Measurements from ENCODE around the gene NEMF. TPM values are rescaled to one million over a fixed set of nuclear protein-coding genes. Genes with fewer than 3 reads are reported as not detected.
A peak's percentile ranks its signal among the peaks of the same experiment; 100 is the strongest.
"Not testable (repeated sequence)": the region's sequence is repeated elsewhere in the genome, so short reads cannot be mapped to it uniquely, and the experiment has no call there.

The NEMF gene
- polyA plus RNA-seq, 1 donor from 2014 or later, result 55.9 TPM

- not testable (repeated sequence) for H3K4me3 Mint-ChIP-seq, H3K9me3 Mint-ChIP-seq, H3K4me1 Mint-ChIP-seq, H3K27me3 Mint-ChIP-seq, H3K27ac Mint-ChIP-seq
- H3K36me3 Mint-ChIP-seq, result peaks cover 25% of the 10 kb centered on the region
Observed at GRCh38 chr14:49816118-49816517, 36.5 kb downstream of the NEMF start.

GRCh38 chr14:49808780-49809179 lies 43.8 kb downstream of the NEMF start:
- Mint-ChIP-seq H3K9me3 (peaks cover 0 to 1% (median 0%) of the 10 kb centered on the region in 3 donors), H3K4me1 (no peaks in the 10 kb centered on the region), H3K4me3 (no peak overlapping the region), H3K27ac (peak overlapping the region in 1 of 3 donors; percentile 59), H3K27me3 (no peaks in the 10 kb centered on the region), H3K36me3 (peaks cover 16% of the 10 kb centered on the region)

GRCh38 chr14:49796025-49796424 lies 56.6 kb downstream of the NEMF start:
- H3K4me3 Mint-ChIP-seq, result no peak overlapping the region
- H3K9me3 Mint-ChIP-seq, result no peaks in the 10 kb centered on the region
- peaks cover 8% of the 10 kb centered on the region for H3K36me3 Mint-ChIP-seq
- no peak overlapping the region for H3K27ac Mint-ChIP-seq
- no peaks in the 10 kb centered on the region for H3K27me3 Mint-ChIP-seq
- H3K4me1 Mint-ChIP-seq, result no peaks in the 10 kb centered on the region

- no peaks in the 10 kb centered on the region for H3K9me3 Mint-ChIP-seq
- peak overlapping the region in 1 of 3 donors; percentile 71 for H3K27ac Mint-ChIP-seq
- peaks cover 9% of the 10 kb centered on the region for H3K36me3 Mint-ChIP-seq
- H3K4me3 Mint-ChIP-seq, result no peak overlapping the region
- no peaks in the 10 kb centered on the region for H3K4me1 Mint-ChIP-seq
- no peaks in the 10 kb centered on the region for H3K27me3 Mint-ChIP-seq
Observed at GRCh38 chr14:49792618-49793017, 60.0 kb downstream of the NEMF start.

DNA sequence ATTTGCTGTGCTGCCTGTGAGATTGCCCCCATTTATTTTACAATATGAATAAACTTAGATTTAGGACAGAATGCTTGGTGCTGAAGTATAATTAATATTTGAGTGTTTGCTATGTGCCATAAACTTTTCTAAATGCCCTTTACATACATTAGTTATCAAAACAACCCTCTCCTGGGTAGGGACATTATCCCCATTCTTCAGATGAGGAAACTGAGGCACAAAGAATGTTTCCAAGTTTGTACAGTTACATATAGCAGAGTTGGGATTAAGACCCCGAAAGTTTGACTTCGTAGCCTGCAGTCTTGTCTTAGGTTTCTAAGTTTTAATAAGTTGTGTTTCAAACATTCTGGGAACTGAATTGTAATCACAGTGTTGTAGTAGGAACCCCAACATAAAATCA lies 66.3 kb downstream of the NEMF start:
- Mint-ChIP-seq H3K4me1 (no peaks in the 10 kb centered on the region), H3K27ac (peak overlapping the region in 1 of 3 donors; percentile 31), H3K36me3 (peaks cover 7% of the 10 kb centered on the region), H3K27me3 (no peaks in the 10 kb centered on the region), H3K9me3 (no peaks in the 10 kb centered on the region), H3K4me3 (no peak overlapping the region)

DNA sequence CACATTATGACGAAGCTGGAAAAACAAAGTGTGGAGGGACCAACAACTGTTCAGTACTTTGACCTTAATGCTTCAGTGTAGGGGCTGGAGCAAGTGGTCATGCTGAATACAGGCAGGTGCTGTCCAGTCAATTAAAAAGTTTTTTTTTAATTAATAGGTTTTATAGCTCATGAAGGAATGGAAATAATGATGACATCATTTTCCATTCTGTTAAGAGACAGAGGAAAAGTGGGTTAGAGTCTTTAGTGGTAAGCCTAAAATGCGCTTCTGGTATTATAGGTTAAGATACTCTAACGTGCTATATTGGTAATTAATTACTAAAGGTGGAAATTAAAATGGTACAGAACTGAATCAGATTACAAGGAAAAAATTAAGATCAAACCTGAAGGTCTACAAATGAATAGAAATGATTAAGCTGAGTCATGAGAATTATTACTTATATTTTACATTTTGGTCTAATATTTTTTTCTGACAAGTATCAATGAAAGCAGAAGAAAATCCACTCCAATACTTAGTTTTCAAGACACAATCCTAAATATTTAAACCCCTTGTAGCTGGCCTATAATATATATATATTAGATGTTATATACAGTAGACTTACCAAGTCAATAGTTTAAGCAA lies 69.1 kb downstream of the NEMF start:
- H3K9me3 Mint-ChIP-seq, result no peaks in the 10 kb centered on the region
- H3K27ac Mint-ChIP-seq, result peak overlapping the region in 1 of 3 donors; percentile 56
- H3K36me3 Mint-ChIP-seq, result peaks cover 6% of the 10 kb centered on the region
- no peaks in the 10 kb centered on the region for H3K4me1 Mint-ChIP-seq
- no peaks in the 10 kb centered on the region for H3K27me3 Mint-ChIP-seq
- no peak overlapping the region for H3K4me3 Mint-ChIP-seq

DNA sequence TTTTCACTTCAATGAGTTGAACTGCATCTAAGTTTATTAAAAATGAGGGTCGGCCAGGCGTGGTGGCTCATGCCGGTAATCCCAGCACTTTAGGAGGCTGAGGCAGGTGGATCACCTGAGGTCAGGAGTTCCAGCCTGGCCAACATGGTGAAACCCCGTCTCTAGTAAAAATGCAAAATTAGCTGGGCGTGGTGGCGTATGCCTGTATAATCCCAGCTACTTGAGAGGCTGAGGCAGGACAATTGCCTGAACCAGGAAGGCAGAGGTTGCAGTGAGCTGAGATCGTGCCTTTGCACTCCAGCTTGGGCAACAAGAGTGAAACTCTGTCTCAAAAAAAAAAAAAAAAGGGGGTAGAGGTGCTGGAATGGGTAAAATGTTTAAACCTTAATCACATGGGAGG lies 71.5 kb downstream of the NEMF start:
- not testable (repeated sequence) for H3K27me3 Mint-ChIP-seq, H3K36me3 Mint-ChIP-seq, H3K27ac Mint-ChIP-seq, H3K4me1 Mint-ChIP-seq, H3K9me3 Mint-ChIP-seq, H3K4me3 Mint-ChIP-seq

DNA sequence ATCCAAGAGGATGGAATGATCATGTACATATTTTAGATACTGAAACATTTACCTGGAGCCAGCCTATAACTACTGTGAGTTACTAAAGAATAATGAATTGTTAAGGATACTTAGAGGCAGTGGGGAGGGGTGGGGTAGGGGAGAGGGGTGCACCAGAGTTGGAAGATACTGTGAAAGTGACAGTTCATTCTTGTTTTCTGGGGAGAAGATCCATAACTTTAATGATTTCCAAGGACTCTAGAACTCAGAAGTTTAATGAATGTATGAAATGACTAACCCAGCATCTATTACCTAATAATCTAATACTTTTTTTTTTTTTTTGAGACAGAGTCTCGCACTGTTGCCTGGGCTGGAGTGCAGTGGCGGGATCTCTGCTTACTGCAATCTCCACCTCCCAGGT lies 74.2 kb downstream of the NEMF start:
- no peak overlapping the region for H3K27ac Mint-ChIP-seq
- H3K27me3 Mint-ChIP-seq, result no peaks in the 10 kb centered on the region
- H3K4me1 Mint-ChIP-seq, result peaks cover 0 to 4% (median 0%) of the 10 kb centered on the region in 3 donors
- H3K4me3 Mint-ChIP-seq, result no peak overlapping the region
- H3K36me3 Mint-ChIP-seq, result peaks cover 2% of the 10 kb centered on the region
- no peaks in the 10 kb centered on the region for H3K9me3 Mint-ChIP-seq

DNA sequence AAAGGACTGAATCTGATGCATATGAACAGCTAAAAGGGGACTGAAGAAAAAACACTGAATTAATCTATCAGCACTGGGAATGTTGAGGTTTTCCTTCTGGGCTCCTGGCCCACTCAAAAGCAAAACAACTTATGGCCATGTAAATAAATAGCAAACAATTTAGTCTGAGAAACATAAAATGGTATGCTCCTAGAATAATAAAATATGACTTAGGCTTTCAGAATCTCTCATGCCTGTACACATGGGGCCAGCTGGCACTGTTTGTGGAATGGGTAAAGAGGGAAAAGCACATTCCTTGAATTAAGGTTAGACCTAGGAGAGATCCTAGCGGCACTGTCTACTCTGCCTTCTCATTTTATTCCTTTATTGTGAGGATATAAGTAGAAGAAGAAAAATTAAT lies 78.5 kb downstream of the NEMF start:
- Mint-ChIP-seq H3K36me3 (peaks cover 2% of the 10 kb centered on the region), H3K9me3 (no peaks in the 10 kb centered on the region), H3K27me3 (no peaks in the 10 kb centered on the region), H3K4me3 (no peak overlapping the region), H3K27ac (peak overlapping the region in 1 of 3 donors; percentile 31), H3K4me1 (peaks cover 8 to 22% (median 12%) of the 10 kb centered on the region in 3 donors)

DNA sequence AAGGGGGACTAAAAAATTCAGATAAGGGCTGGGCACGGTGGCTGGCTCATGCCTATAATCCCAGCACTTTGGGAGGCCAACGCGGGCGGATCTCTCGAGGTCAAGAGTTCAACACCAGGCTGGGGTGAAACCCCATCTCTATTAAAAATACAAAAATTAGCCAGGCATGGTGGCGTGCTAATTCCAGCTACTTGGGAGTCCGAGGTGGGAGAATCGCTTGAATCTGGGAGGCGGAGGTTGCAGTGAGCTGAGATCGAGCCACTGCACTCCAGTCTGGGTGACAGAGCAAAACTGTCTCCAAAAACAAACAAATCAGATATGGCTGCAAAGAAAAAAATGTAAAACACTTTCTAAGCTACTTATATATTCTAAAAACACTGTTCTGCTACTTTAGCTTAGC lies 80.9 kb downstream of the NEMF start:
- not testable (repeated sequence) for H3K36me3 Mint-ChIP-seq, H3K27me3 Mint-ChIP-seq, H3K9me3 Mint-ChIP-seq, H3K27ac Mint-ChIP-seq
- peaks cover 13 to 33% (median 26%) of the 10 kb centered on the region in 3 donors for H3K4me1 Mint-ChIP-seq
- H3K4me3 Mint-ChIP-seq, result peak overlapping the region in 1 of 4 donors; percentile 98

DNA sequence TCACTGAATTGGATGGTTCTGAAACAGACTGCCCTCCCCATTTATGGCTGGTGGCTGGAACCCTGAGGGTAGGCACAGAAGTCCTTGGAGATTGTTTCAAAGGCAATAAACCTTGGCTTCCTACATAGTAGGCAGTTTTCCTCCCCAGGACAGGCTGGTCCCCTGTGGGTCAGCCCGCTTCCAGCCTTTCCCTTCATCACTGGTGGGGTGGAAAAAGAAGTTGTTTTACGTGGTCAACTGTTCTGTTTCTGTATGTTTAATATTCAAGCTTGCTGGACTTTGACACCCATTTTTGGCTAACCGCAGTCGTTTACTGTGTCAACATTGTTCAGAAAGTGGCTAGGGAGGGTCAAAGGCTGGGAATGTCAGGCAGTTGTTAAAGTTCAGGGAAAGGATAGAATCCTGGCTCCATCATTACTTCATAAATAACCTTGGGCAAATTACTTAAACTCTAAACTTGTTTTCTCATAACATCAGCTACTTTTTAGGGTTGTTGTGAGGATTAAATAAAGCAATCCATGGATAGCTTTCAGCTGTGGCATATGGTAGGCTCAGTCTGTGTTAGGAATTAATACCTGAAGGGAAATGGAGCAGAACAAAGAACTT lies 82.3 kb downstream of the NEMF start:
- no peaks in the 10 kb centered on the region for H3K27me3 Mint-ChIP-seq
- H3K4me1 Mint-ChIP-seq, result peaks cover 13 to 33% (median 26%) of the 10 kb centered on the region in 3 donors

DNA sequence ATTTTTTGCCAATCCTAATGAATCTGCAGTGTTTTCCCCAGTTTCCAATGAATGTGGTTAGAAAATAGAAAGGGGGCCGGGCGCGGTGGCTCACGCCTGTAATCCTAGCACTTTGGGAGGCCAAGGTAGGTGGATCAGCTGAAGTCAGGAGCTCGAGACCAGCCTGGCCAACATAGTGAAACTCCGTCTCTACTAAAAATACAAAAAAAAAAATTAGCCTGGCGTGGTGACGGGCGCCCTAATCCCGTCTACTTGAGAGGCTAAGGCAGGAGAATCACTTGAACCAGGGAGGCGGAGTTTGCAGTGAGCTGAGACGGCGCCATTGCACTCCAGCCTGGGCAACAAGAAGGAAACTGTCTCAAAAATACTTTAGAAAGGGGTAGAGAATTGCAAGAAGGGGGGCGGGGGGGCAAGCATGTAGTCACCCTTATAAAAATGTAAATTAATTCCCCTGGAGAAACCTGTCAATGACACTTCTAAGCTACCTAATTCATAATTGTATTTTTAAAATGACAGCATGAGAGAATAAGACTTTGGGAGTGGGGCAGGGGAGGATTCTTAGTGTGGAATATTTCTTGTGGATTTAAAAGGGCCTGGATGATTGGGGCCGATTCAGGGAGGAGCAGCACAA lies 82.9 kb downstream of the NEMF start:
- no peaks in the 10 kb centered on the region for H3K36me3 Mint-ChIP-seq
- H3K27me3 Mint-ChIP-seq, result no peaks in the 10 kb centered on the region
- H3K4me1 Mint-ChIP-seq, result peaks cover 13 to 31% (median 26%) of the 10 kb centered on the region in 3 donors
- peak overlapping the region; percentile 97 to 99 (median 98) for H3K4me3 Mint-ChIP-seq
- H3K9me3 Mint-ChIP-seq, result no peaks in the 10 kb centered on the region
- H3K27ac Mint-ChIP-seq, result peak overlapping the region in 2 of 3 donors; percentile 94 to 100

More for the DNA sequence above, 82.3 kb downstream of the NEMF start:
- Mint-ChIP-seq H3K27ac (peak overlapping the region; percentile 20 to 65 (median 45)), H3K36me3 (no peaks in the 10 kb centered on the region), H3K4me3 (peak overlapping the region in 3 of 4 donors; percentile 33 to 98 (median 38)), H3K9me3 (no peaks in the 10 kb centered on the region)

DNA sequence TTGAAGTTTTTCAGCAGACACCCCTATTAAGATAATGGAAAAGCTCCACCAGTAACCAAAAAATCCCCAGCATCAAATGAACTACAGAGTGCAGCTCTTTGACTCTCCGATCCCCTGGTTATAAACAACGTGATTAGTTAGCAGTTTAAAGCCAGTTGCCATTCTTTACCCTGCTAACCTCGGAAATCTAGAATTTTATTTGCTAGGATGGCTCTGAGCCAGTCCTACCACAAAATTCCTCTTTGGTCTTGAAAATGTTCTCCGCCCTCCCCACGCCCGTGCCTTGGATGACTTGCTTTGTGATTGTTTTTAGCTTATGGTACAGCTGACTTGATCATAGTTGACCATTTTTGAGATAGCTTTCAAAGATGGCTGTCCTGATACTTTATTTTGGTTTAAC lies 83.4 kb downstream of the NEMF start:
- Mint-ChIP-seq H3K27ac (peak overlapping the region; percentile 94 to 100 (median 97)), H3K36me3 (no peaks in the 10 kb centered on the region), H3K9me3 (no peaks in the 10 kb centered on the region), H3K4me1 (peaks cover 13 to 30% (median 26%) of the 10 kb centered on the region in 3 donors), H3K27me3 (no peaks in the 10 kb centered on the region), H3K4me3 (peak overlapping the region; percentile 97 to 99 (median 98))

DNA sequence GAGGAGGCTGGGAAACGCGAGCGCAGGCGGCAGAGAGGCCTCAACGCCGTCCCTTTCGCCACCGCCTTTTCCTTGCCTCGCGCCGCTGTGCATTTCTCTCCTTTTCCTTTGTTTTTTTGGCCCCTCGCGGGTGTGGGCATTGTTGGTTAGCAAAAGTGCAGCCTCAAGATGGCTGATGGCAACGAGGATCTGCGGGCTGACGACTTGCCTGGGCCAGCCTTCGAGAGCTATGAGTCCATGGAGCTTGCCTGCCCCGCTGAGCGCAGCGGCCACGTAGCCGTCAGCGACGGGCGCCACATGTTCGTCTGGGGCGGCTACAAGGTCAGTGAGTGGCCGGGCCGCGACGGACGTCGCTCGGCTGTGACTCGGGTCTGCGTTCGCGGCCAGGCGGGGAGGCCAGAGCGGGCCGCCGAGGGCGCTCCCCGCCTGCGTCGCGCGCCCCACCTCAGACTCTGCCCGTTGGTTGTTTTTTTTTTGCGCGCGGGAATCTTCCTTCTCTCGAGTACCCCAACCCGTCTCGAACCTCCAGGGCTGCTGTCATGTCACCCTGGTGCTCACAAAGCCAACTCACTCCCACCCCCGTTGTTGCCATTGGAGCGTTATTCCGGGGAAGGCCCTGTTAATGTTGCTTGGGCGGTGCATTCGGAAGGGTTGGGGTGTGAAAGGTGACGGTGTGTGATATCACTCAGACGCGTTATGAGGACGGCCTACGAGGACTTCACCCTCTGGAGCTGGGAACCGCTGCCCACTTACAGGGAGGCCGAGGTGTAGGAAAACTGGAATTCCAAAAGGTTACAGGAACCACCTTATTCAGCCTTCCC lies 84.1 kb downstream of the NEMF start:
- H3K27me3 Mint-ChIP-seq, result no peaks in the 10 kb centered on the region
- peak overlapping the region; percentile 97 to 99 (median 98) for H3K4me3 Mint-ChIP-seq
- H3K27ac Mint-ChIP-seq, result peak overlapping the region; percentile 94 to 100 (median 97)
- no peaks in the 10 kb centered on the region for H3K9me3 Mint-ChIP-seq
- no peaks in the 10 kb centered on the region for H3K36me3 Mint-ChIP-seq
- peaks cover 13 to 30% (median 26%) of the 10 kb centered on the region in 3 donors for H3K4me1 Mint-ChIP-seq

Measured in IgD-negative memory B cell (primary cell).